GM23338 (cell line): ENCODE data around the gene PIK3C2G. TPM values are rescaled to one million over a fixed set of nuclear protein-coding genes. Genes with fewer than 3 reads are reported as not detected.

Experiments used
- ATAC-seq: fragments of 200-7000 bp; cut with Tn5 transposase; 3 replicates; pipeline ENCODE4 v1.9.1; 2020
- DNase-seq: peaks from one replicate; pipeline ENCODE4 v3.0.0-alpha.2; 2015; ENCODE audit warnings: low spot score
- H2AFZ ChIP-seq: fragments of 200-600 bp; sonication (generic); 2 replicates; pipeline ENCODE4 v1.8.0; 2016; ENCODE audit warnings: antibody characterized with exemption, mild to moderate bottlenecking, moderate library complexity
- H3F3A ChIP-seq: fragments of 200-600 bp; sonication (generic); replicated peaks from 2 replicates; pipeline ENCODE4 v1.8.0; 2017; ENCODE audit warnings: antibody characterized with exemption, mixed run types, low read depth
- H3K27ac ChIP-seq: fragments of 200-600 bp; sonication (generic); 2 replicates; pipeline ENCODE4 v1.6.1; 2016; ENCODE audit warnings: low read depth
- H3K27me3 ChIP-seq: fragments of 200-600 bp; sonication (generic); 2 replicates; pipeline ENCODE4 v1.8.0; 2016; ENCODE audit warnings: mild to moderate bottlenecking, mixed run types, moderate library complexity; ENCODE audit not compliant: insufficient read depth
- H3K36me3 ChIP-seq: fragments of 200-600 bp; sonication (generic); 2 replicates; pipeline ENCODE4 v1.8.0; 2016; ENCODE audit warnings: mild to moderate bottlenecking; ENCODE audit not compliant: insufficient read depth
- H3K4me1 ChIP-seq: fragments of 200-600 bp; sonication (generic); 2 replicates; pipeline ENCODE4 v1.8.0; 2016; ENCODE audit warnings: mild to moderate bottlenecking, moderate library complexity; ENCODE audit not compliant: insufficient read depth
- H3K4me2 ChIP-seq: fragments of 200-600 bp; sonication (generic); 2 replicates; pipeline ENCODE4 v1.7.1; 2017; ENCODE audit warnings: mixed run types
- H3K4me3 ChIP-seq: fragments of 200-600 bp; sonication (generic); 2 replicates; pipeline ENCODE4 v1.6.1; 2016; ENCODE audit warnings: mixed run types
- H3K79me2 ChIP-seq: fragments of 200-600 bp; sonication (generic); replicated peaks from 2 replicates; pipeline ENCODE4 v1.8.0; 2017; ENCODE audit warnings: mild to moderate bottlenecking; ENCODE audit not compliant: insufficient read depth
- H3K9me2 ChIP-seq: fragments of 200-600 bp; sonication (generic); 2 replicates; pipeline ENCODE4 v1.8.0; 2017; ENCODE audit not compliant: insufficient read depth
- H4K20me1 ChIP-seq: fragments of 200-600 bp; sonication (generic); replicated peaks from 2 replicates; pipeline ENCODE4 v1.8.0; 2017; ENCODE audit warnings: mild to moderate bottlenecking; ENCODE audit not compliant: insufficient read depth
- H3K27ac Mint-ChIP-seq: 2 replicates; pipeline ENCODE4 v1.8.0; 2020; ENCODE audit warnings: inconsistent platforms, mild to moderate bottlenecking, moderate library complexity, mixed read lengths
- H3K27me3 Mint-ChIP-seq: 3 replicates; pipeline ENCODE4 v1.8.0; 2022; ENCODE audit warnings: low read depth, mild to moderate bottlenecking, moderate library complexity, mixed read lengths, inconsistent platforms; ENCODE audit not compliant: insufficient read depth, poor library complexity
- H3K36me3 Mint-ChIP-seq: 3 replicates; pipeline ENCODE4 v1.8.0; 2021; ENCODE audit warnings: low read depth, mild to moderate bottlenecking, inconsistent platforms, moderate library complexity, mixed read lengths
- H3K4me1 Mint-ChIP-seq: 3 replicates; pipeline ENCODE4 v1.8.0; 2020; ENCODE audit warnings: mild to moderate bottlenecking, inconsistent platforms, mixed read lengths
- H3K4me3 Mint-ChIP-seq: 3 replicates; pipeline ENCODE4 v1.8.0; 2021; ENCODE audit warnings: moderate library complexity, mild to moderate bottlenecking, inconsistent platforms, mixed read lengths
- H3K9me3 Mint-ChIP-seq: 3 replicates; pipeline ENCODE4 v1.8.0; 2020; ENCODE audit warnings: moderate library complexity, mild to moderate bottlenecking, inconsistent platforms, mixed read lengths
- CTCF ChIP-seq, 2 experiments: fragments of 200-600 bp in 1 of 2; sonication (generic) in 1 of 2; conservative IDR thresholded peaks; 2 replicates each; pipeline versions ENCODE4 v1.5.1 to v1.6.1; 2016 to 2017; ENCODE audit warnings: antibody characterized with exemption in 2 of 2, low read depth in 2 of 2, mild to moderate bottlenecking in 2 of 2, moderate library complexity in 1 of 2
- NANOG ChIP-seq: IDR thresholded peaks from 2 replicates; pipeline ENCODE4 v1.6.1; 2016; ENCODE audit warnings: antibody characterized with exemption, borderline replicate concordance
- POLR2AphosphoS5 ChIP-seq: IDR thresholded peaks from 2 replicates; pipeline ENCODE4 v1.6.1; 2016; ENCODE audit warnings: antibody characterized with exemption, low read depth
- REST ChIP-seq: IDR thresholded peaks from one replicate; pipeline ENCODE4 v1.6.1; 2018; ENCODE audit warnings: antibody characterized with exemption; ENCODE audit not compliant: unreplicated experiment
- STAT1 ChIP-seq: IDR thresholded peaks from one replicate; pipeline ENCODE4 v1.6.1; 2016; ENCODE audit warnings: antibody characterized with exemption; ENCODE audit not compliant: unreplicated experiment
- ZNF114 ChIP-seq: fragments of 250-450 bp; sonication (Bioruptor Pico); IDR thresholded peaks from 2 replicates; pipeline ENCODE4 v1.5.0; 2020; ENCODE audit warnings: mild to moderate bottlenecking, moderate library complexity
- ZNF331 ChIP-seq: fragments of 250-450 bp; sonication (Bioruptor Pico); IDR thresholded peaks from 2 replicates; pipeline ENCODE4 v1.5.0; 2020; ENCODE audit warnings: low read depth, mild to moderate bottlenecking, moderate library complexity
- ZNF462 ChIP-seq: fragments of 250-450 bp; sonication (Bioruptor Pico); IDR thresholded peaks from 2 replicates; pipeline ENCODE4 v1.5.0; 2020; ENCODE audit warnings: mild to moderate bottlenecking, moderate library complexity
- polyA plus RNA-seq: library from polyadenylated mRNA; unstranded; fragments of >200 nt; fragmentation: Nextera tagmentation; extraction: Ambion mirVana; gene quantifications from 2 replicates; pipeline ENCODE4 v1.2.1, GENCODE V29; 2016
- total RNA-seq: library from RNA; depleted of rRNA; stranded (reverse); fragments of >200 nt; shearing (Covaris generic); gene quantifications from 2 replicates; pipeline ENCODE4 v1.2.3, GENCODE V29; 2014

Gene PIK3C2G
- total and polyA plus RNA-seq, 2 experiments from 2014 or later = not detected

GRCh38 chr12:18296909-18297280, 35.6 kb downstream of the PIK3C2G start (continued):
- TF ChIP-seq REST (no peak), ZNF114 (CRISPR knock-in tag) (no peak)

- TF ChIP-seq NANOG = peak; percentile 54; the same call in 1 of the 2 replicates
- TF ChIP-seq ZNF331 (CRISPR knock-in tag) = no peak
- TF ChIP-seq CTCF (conservative IDR thresholded peaks at IDR 0.05; ENCODE audit: low read depth in 2 of 2) = no peak
- Mint-ChIP-seq H3K36me3 (peaks cover 25% of the 10 kb centered on the region; the same call in 1 of the 3 replicates), H3K4me1 (peaks cover 47% of the 10 kb centered on the region), H3K9me3 (peaks cover 16% of the 10 kb centered on the region), H3K27ac (peak overlapping the region; percentile 86), H3K27me3 (peaks cover 4% of the 10 kb centered on the region), H3K4me3 (0 out of 3 replicates have a peak overlapping the region, but pooled peaks have one; percentile 7)
- H3K4me3 ChIP-seq = peak overlapping the region; percentile 5; the same call in 1 of the 2 replicates
- H3F3A ChIP-seq = no peaks in the 10 kb centered on the region
- H3K4me2 ChIP-seq = peak overlapping the region; percentile 47
- peak overlapping the region; percentile 16 for H3K27ac ChIP-seq
- H4K20me1 ChIP-seq = no peaks in the 10 kb centered on the region
- peaks cover 36% of the 10 kb centered on the region for H3K4me1 ChIP-seq
- H3K36me3 ChIP-seq = no peaks in the 10 kb centered on the region
- H2AFZ ChIP-seq = no peak overlapping the region
- no peak; the same call in 2 of the 3 replicates for ATAC-seq
- peak; percentile 34 for DNase-seq
- H3K27me3 ChIP-seq = no peaks in the 10 kb centered on the region
- H3K9me2 ChIP-seq = 0 out of 2 replicates have a peak, but pooled peaks cover 4% of the 10 kb centered on the region
- H3K79me2 ChIP-seq = no peaks in the 10 kb centered on the region
These were observed 36.6 kb downstream of the PIK3C2G start for GRCh38 chr12:18297902-18298301.

GRCh38 chr12:18302809-18303430, 41.6 kb downstream of the PIK3C2G start:
- no peak overlapping the region for H3K4me3 ChIP-seq
- no peak overlapping the region; the same call in 1 of the 2 replicates for H3K27ac Mint-ChIP-seq
- no peak for DNase-seq
- no peaks in the 10 kb centered on the region for H3K79me2 ChIP-seq
- no peak overlapping the region for H3K4me2 ChIP-seq
- no peaks in the 10 kb centered on the region for H3K36me3 ChIP-seq
- H4K20me1 ChIP-seq = no peaks in the 10 kb centered on the region
- no peak overlapping the region for H3K27ac ChIP-seq
- H3K4me3 Mint-ChIP-seq = no peak overlapping the region
- peaks cover 7% of the 10 kb centered on the region for H3K27me3 Mint-ChIP-seq
- H3K27me3 ChIP-seq = no peaks in the 10 kb centered on the region
- H2AFZ ChIP-seq = no peak overlapping the region
- 0 out of 2 replicates have a peak, but pooled peaks cover 4% of the 10 kb centered on the region for H3K9me2 ChIP-seq
- no peaks in the 10 kb centered on the region for H3F3A ChIP-seq
- peaks cover 21% of the 10 kb centered on the region for H3K4me1 Mint-ChIP-seq
- peaks cover 28% of the 10 kb centered on the region; the same call in 1 of the 3 replicates for H3K36me3 Mint-ChIP-seq
- no peak for ATAC-seq
- H3K4me1 ChIP-seq = peaks cover 24% of the 10 kb centered on the region
- peaks cover 16% of the 10 kb centered on the region for H3K9me3 Mint-ChIP-seq
- TF ChIP-seq STAT1 (no peak), ZNF462 (CRISPR knock-in tag) (no peak), ZNF331 (CRISPR knock-in tag) (no peak), POLR2AphosphoS5 (no peak)
